GM12801 (cell line): ENCODE data around the gene PAPPA.

Experiments
- TF ChIP-seq, protein P1 (sequence below): IDR thresholded peaks from one replicate; pipeline ENCODE4 v1.5.1; 2011; ENCODE audit warnings: control low read depth; ENCODE audit not compliant: insufficient read length; ENCODE audit errors: extremely low read depth

PAPPA gene

DNA sequence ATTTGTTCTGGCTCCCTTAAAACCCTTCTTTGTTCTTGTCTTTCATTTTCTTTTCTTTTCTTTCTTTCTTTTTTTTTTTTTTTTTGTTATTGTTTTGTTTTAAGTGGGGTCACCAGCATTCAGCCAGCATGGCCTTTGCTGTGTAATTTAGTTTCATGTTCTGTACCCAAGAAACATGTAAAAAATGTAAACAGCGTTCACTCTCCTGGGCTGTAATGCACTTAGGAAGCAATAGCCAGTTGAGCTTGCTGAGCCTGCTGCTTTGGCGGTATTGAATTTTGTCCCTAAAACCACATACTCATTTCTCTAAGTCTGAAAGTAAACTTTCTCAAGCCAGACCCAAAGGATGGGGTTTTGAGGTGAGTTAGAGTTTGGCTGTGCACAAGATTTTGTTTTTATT is 158.6 kb downstream of the PAPPA start:
- TF ChIP-seq, protein P1, sequence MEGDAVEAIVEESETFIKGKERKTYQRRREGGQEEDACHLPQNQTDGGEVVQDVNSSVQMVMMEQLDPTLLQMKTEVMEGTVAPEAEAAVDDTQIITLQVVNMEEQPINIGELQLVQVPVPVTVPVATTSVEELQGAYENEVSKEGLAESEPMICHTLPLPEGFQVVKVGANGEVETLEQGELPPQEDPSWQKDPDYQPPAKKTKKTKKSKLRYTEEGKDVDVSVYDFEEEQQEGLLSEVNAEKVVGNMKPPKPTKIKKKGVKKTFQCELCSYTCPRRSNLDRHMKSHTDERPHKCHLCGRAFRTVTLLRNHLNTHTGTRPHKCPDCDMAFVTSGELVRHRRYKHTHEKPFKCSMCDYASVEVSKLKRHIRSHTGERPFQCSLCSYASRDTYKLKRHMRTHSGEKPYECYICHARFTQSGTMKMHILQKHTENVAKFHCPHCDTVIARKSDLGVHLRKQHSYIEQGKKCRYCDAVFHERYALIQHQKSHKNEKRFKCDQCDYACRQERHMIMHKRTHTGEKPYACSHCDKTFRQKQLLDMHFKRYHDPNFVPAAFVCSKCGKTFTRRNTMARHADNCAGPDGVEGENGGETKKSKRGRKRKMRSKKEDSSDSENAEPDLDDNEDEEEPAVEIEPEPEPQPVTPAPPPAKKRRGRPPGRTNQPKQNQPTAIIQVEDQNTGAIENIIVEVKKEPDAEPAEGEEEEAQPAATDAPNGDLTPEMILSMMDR, result no peak

- TF ChIP-seq, protein P1, result no peak
Observed at GRCh38 chr9:116313638-116314037, 160.0 kb downstream of the PAPPA start.

DNA sequence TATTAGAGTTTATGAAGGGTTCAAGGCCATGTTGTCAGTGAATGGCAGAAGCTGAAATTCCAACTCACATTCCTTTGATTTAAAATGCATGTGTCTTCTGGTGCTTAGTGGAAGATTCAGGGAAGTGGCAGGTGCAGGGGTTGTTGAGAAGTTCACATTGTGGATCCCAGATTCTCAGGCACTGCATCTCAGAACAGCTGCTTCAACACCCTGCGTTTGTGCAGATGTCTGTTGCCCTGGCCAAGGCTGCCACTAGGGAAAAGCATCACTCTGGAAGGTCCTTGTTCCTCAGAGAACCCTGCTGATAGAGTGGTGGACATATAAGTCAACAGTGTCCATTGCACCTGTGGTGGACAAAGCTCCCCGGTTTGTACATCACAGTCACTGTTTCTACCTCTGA is 162.7 kb downstream of the PAPPA start:
- TF ChIP-seq, protein P1, result no peak

DNA sequence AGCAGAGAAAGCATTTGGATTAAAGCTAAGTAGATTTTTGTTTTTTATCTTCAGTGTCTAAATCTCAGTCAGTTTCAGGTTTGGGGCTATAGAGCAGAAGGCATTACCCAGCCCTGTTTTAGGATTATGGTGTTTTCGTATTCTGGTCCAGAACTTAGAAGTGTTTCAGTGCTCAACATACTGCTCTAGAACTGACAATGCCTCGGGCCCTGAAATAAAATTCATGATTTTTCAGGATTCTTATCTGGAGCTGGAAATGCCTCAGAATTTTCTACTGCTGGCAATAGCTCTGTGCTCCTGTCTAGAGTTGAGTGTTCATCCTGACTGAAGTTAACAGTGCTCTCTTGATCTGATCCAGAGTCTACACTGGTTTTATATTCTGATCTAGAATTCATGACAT is 163.9 kb downstream of the PAPPA start:
- TF ChIP-seq, protein P1, result no peak

DNA sequence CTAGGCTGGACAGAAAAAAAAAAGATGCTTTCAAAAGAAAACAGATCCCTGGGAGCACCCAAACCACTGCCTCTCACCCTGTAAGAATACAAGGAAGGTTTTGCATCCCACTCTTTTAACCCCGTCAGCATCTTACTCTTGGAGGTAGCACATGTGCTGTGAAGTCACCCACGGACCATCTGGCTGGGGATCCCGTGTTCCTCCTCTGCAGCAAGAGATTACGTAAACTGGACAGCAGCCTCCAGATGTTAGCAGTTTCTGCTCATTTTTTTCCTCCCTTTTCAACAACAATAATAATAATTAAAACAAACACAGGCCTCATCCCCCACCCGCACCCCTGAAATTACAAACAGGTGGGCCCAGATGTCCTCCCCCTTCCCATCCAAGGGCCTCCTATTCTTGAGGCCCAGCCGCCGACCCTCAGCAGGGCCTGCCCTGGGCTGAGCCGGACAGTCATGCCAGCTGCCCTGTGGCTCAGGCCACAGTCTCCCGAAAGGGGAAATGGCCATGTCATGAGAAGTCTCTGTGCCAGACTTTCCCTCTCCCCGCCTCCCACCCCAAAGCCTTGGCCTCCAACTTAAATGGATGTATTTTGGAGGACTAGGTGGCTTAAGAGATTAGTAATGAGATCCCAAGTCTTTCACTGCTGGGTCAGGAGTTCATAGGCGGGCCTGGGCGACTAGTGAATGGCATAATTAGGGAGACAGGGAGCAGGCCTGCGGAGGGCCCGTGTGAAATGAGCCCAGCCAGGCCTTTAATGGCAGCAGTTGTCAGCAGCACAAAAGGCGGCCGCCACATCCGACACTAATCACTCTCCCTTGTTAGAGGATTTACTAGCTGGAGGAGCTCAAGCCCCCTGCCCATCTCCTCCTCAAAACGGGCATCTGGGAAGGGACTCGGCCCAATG is 165.1 kb downstream of the PAPPA start:
- TF ChIP-seq, protein P1, result no peak

DNA sequence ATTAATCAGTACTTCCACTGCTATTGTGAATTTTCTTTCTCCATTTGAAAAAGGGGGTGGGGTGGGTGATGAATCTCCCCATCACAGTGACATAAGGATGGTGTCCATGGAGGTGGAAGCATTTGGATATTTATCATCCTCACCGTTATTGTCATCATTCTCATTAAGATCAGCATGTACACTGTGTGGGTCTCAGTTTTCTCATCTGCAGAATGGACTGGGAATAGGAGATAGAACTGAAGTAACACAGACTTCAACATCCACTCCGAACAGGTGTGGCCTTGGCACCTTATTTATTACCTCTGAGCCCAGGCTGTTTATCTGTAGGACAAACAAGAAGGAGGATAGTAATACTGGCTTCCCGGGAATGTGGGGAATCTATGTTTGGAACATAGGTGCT is 165.9 kb downstream of the PAPPA start:
- TF ChIP-seq, protein P1, result no peak

DNA sequence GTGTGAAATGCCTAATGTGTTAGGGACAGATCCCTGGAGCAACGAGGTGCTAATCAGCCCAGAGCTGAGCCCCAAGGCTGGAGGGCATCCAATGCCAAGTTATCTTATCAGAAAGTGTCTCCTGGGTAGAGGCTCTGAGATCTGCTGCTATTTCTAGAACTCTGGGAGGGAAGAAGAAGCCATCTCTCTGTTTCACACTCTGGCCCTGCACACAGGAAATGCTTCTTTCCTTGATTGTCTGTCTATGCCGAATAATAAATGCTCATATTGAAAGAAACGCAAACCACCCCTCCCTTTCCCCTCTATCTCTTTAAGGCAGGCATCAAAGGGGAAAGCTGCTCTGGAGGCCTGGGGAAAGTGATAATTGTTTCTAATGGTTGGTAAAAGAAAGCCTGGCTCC is 166.7 kb downstream of the PAPPA start:
- TF ChIP-seq, protein P1, result no peak
